ENCODE data around the gene MS4A7. TPM values are rescaled to one million over a fixed set of nuclear protein-coding genes. Genes with fewer than 3 reads are reported as not detected.

Gene MS4A7
- total RNA-seq, 4 donors from 2014 or later, result 5.6 to 43.5 (median 26.1) TPM

DNA sequence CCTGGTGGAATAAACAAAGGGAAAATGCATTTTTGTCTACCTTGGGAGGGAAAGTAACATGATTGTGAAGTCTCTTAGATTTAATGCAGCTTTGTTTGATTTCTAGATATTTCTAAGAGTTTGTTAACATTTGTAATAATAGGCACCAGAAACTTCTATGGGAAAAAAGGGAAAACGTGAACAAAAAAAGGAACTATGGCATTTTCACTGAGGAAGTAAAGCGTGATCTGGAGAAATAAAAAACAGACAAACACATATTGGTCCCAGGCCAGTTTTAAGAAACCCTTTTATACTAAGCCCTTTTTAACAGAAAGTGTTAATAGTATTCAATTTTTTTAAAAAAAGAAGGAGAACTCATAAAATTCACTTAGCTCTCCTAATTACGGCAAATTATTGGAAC is 6.9 kb upstream of the MS4A7 start:
- no peaks in the 10 kb centered on the region for H3K36me3 ChIP-seq

GRCh38 chr11:60371854-60372253 is 6.5 kb upstream of the MS4A7 start:
- Histone ChIP-seq H3K9me3 (no peaks in the 10 kb centered on the region), H3K27ac (peak overlapping the region in 2 of 4 donors; percentile 45 to 46), H3K4me3 (no peak overlapping the region), H3K36me3 (no peaks in the 10 kb centered on the region), H3K4me1 (peaks cover 0 to 15% (median 2%) of the 10 kb centered on the region in 4 donors), H3K27me3 (no peaks in the 10 kb centered on the region)
- in situ Hi-C loops (cut with MboI; ENCODE audit: low pct_ligation_motif_present in 1 of 4, low pct_unique_long_range_greater_than_20kb in 1 of 4, low sequenced_read_pairs in 3 of 4), result loop anchor here in 1 of 4 donors (25.0 kb wide), 1 partner anchor 265 kb away; no protein-coding TSS in a partner anchor
- 70 to 79% methylated on average over 1 of the region's 1 CpG for WGBS, 2 donors (ENCODE audit: low coverage in 1 of 2)
- intact Hi-C loops (cut with DNase I; ENCODE audit: low total_unique reads), result no loop called here
- TF ChIP-seq POLR2A (IDR thresholded peaks at IDR 0.05) (no peak), POLR2AphosphoS5 (IDR thresholded peaks at IDR 0.05) (no peak), CTCF (IDR thresholded peaks at IDR 0.05) (no peak), EP300 (IDR thresholded peaks at IDR 0.05; ENCODE audit: low read depth) (no peak)
- no peak for DNase-seq

More for the DNA sequence above, 6.9 kb upstream of the MS4A7 start:
- H3K4me1 ChIP-seq, result peaks cover 0 to 15% (median 2%) of the 10 kb centered on the region in 4 donors
- 74 to 84% methylated on average over 3 of the region's 3 CpGs for WGBS, 2 donors (ENCODE audit: low coverage in 1 of 2)
- no peaks in the 10 kb centered on the region for H3K27me3 ChIP-seq
- H3K4me3 ChIP-seq, result no peak overlapping the region
- no peaks in the 10 kb centered on the region for H3K9me3 ChIP-seq
- no peak for DNase-seq
- intact Hi-C loops (cut with DNase I; ENCODE audit: low total_unique reads), result no loop called here
- TF ChIP-seq POLR2AphosphoS5 (IDR thresholded peaks at IDR 0.05) (no peak), POLR2A (IDR thresholded peaks at IDR 0.05) (no peak), CTCF (IDR thresholded peaks at IDR 0.05) (no peak), EP300 (IDR thresholded peaks at IDR 0.05; ENCODE audit: low read depth) (no peak)
- peak overlapping the region in 3 of 4 donors; percentile 0 to 46 (median 45) for H3K27ac ChIP-seq
- in situ Hi-C loops (cut with MboI; ENCODE audit: low pct_ligation_motif_present in 1 of 4, low pct_unique_long_range_greater_than_20kb in 1 of 4, low sequenced_read_pairs in 3 of 4), result loop anchor here in 1 of 4 donors (25.0 kb wide), 1 partner anchor 266 kb away; no protein-coding TSS in a partner anchor

- in situ Hi-C loops (cut with MboI; ENCODE audit: low pct_ligation_motif_present in 1 of 4, low pct_unique_long_range_greater_than_20kb in 1 of 4, low sequenced_read_pairs in 3 of 4), result loop anchor here in 1 of 4 donors (25.0 kb wide), 1 partner anchor 265 kb away; no protein-coding TSS in a partner anchor
- TF ChIP-seq EP300 (IDR thresholded peaks at IDR 0.05; ENCODE audit: low read depth) (no peak), POLR2AphosphoS5 (IDR thresholded peaks at IDR 0.05) (no peak), CTCF (IDR thresholded peaks at IDR 0.05) (no peak), POLR2A (IDR thresholded peaks at IDR 0.05) (no peak)
These were observed 5.6 kb upstream of the MS4A7 start for GRCh38 chr11:60372767-60373166.

DNA sequence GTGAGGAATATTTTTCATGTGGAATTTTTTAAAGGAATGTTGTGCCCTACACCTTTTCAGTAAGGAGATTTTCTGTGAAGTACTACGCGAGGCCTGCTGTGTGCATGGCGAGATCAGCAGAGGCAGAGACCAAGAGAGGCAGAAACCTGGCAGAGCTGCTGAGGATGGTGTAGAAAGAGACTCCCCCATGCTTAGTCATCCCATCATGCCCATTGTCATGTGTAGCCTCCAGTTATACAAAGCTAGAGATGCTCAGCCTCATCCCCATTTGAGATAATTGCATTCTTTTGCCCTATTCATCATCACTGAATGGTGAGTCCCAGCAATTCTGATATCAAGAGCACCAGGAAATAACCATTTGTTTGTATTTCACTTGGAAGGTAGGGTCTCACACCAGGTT is 3.0 kb upstream of the MS4A7 start:
- no peak for DNase-seq
- in situ Hi-C loops (cut with MboI; ENCODE audit: low pct_ligation_motif_present in 1 of 4, low pct_unique_long_range_greater_than_20kb in 1 of 4, low sequenced_read_pairs in 3 of 4) (no loop called here), intact Hi-C loops (cut with DNase I; ENCODE audit: low total_unique reads) (no loop called here)
- WGBS, 2 donors (ENCODE audit: low coverage in 1 of 2), result 98 to 100% methylated on average over 1 to 3 of the region's 3 CpGs
- H3K4me1 ChIP-seq, result peaks cover 0 to 11% (median 2%) of the 10 kb centered on the region in 4 donors
- no peak overlapping the region for H3K27ac ChIP-seq
- H3K9me3 ChIP-seq, result no peaks in the 10 kb centered on the region
- no peaks in the 10 kb centered on the region for H3K27me3 ChIP-seq
- no peak overlapping the region for H3K4me3 ChIP-seq
- no peaks in the 10 kb centered on the region for H3K36me3 ChIP-seq
- no peak for TF ChIP-seq POLR2AphosphoS5 (IDR thresholded peaks at IDR 0.05)
- no peak for TF ChIP-seq EP300 (IDR thresholded peaks at IDR 0.05; ENCODE audit: low read depth)
- TF ChIP-seq CTCF (IDR thresholded peaks at IDR 0.05), result no peak
- TF ChIP-seq POLR2A (IDR thresholded peaks at IDR 0.05), result no peak

More at GRCh38 chr11:60372767-60373166, 5.6 kb upstream of the MS4A7 start:
- DNase-seq, result no peak
- 82 to 100% methylated on average over 2 to 3 of the region's 3 CpGs for WGBS, 2 donors (ENCODE audit: low coverage in 1 of 2)
- H3K27ac ChIP-seq, result no peak overlapping the region
- H3K4me3 ChIP-seq, result no peak overlapping the region
- no peaks in the 10 kb centered on the region for H3K9me3 ChIP-seq
- peaks cover 0 to 15% (median 2%) of the 10 kb centered on the region in 4 donors for H3K4me1 ChIP-seq
- H3K27me3 ChIP-seq, result no peaks in the 10 kb centered on the region
- intact Hi-C loops (cut with DNase I; ENCODE audit: low total_unique reads), result no loop called here
- H3K36me3 ChIP-seq, result no peaks in the 10 kb centered on the region
